ENCODE data around the gene AGAP2.
"Not testable (repeated sequence)": the region's sequence is repeated elsewhere in the genome, so short reads cannot be mapped to it uniquely, and the experiment has no call there.

Gene AGAP2

DNA sequence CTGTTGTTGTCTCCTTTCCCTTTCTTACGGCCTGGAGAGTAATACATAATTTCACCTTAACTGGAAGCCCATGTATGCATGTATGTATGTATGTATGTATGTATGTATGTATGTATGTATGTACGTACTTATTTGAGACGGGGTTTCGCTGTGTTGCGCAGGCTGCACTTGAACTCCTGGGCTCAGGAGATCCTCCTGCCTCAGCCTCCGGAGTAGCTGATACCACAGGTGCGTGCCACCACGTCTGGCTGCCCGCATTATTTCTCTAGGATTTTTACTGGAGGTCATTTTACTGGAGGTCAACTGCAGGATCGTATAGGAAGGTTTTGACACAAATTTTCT is 45.3 kb downstream of the AGAP2 start:
- ATAC-seq (ENCODE audit: low read depth) (no peak), DNase-seq (ENCODE audit: low spot score) (no peak)
- Histone ChIP-seq H3K27ac (ENCODE audit: poor library complexity, severe bottlenecking) (no peak overlapping the region), H3K27me3 (ENCODE audit: insufficient read depth, poor library complexity, severe bottlenecking) (no peaks in the 10 kb centered on the region), H3K9me3 (ENCODE audit: severe bottlenecking) (no peaks in the 10 kb centered on the region), H3K36me3 (ENCODE audit: low read depth) (peaks cover 28% of the 10 kb centered on the region), H3K4me3 (ENCODE audit: severe bottlenecking) (peak overlapping the region; percentile 2), H3K4me1 (ENCODE audit: insufficient read depth, poor library complexity, severe bottlenecking) (no peaks in the 10 kb centered on the region)
- TF ChIP-seq, protein P1, sequence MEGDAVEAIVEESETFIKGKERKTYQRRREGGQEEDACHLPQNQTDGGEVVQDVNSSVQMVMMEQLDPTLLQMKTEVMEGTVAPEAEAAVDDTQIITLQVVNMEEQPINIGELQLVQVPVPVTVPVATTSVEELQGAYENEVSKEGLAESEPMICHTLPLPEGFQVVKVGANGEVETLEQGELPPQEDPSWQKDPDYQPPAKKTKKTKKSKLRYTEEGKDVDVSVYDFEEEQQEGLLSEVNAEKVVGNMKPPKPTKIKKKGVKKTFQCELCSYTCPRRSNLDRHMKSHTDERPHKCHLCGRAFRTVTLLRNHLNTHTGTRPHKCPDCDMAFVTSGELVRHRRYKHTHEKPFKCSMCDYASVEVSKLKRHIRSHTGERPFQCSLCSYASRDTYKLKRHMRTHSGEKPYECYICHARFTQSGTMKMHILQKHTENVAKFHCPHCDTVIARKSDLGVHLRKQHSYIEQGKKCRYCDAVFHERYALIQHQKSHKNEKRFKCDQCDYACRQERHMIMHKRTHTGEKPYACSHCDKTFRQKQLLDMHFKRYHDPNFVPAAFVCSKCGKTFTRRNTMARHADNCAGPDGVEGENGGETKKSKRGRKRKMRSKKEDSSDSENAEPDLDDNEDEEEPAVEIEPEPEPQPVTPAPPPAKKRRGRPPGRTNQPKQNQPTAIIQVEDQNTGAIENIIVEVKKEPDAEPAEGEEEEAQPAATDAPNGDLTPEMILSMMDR (IDR thresholded peaks at IDR 0.05; ENCODE audit: poor library complexity, severe bottlenecking) = no peak

DNA sequence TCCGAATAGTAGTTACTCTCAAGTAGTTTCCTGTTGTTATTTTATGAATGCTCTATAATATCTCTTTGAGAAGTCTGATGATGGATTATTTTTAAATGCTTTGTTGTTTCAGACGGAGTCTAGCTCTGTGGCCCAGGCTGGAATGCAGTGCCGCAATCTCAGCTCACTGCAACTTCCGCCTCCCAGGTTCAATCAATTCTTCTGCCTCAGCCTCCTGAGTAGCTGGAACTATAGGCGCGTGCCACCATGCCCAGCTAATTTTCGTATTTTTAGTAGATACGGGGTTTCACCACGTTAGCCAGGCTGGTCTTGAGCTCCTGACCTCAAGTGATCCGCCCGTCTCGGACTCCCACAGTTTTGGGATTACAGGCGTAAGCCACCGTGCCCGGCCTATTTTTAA is 46.0 kb downstream of the AGAP2 start:
- DNase-seq (ENCODE audit: low spot score) (no peak), ATAC-seq (ENCODE audit: low read depth) (no peak)
- H3K4me3 ChIP-seq (ENCODE audit: severe bottlenecking) = no peak overlapping the region

DNA sequence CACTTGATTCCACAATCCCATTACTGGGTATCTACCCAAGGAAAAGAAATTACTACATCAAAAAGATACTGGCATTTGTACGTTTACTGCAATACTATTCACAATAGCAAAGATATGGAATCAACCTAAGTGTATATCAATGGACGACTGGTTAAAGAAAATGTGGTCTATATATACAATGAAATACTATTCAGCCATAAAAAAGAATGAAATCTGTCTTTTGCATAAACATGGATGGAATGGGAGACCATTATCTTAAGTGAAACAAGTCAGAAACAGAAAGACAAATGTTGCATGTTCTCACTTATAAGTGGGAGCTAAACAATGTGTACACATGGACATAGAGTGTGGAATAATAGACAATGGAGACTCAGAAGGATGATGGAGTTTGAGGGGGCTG is 49.6 kb downstream of the AGAP2 start:
- Histone ChIP-seq H3K4me1 (ENCODE audit: insufficient read depth, poor library complexity, severe bottlenecking) (no peaks in the 10 kb centered on the region), H3K4me3 (ENCODE audit: severe bottlenecking) (no peak overlapping the region), H3K27me3 (ENCODE audit: insufficient read depth, poor library complexity, severe bottlenecking) (no peaks in the 10 kb centered on the region), H3K9me3 (ENCODE audit: severe bottlenecking) (no peaks in the 10 kb centered on the region), H3K27ac (ENCODE audit: poor library complexity, severe bottlenecking) (no peak overlapping the region), H3K36me3 (ENCODE audit: low read depth) (no peaks in the 10 kb centered on the region)
- DNase-seq (ENCODE audit: low spot score) (no peak), ATAC-seq (ENCODE audit: low read depth) (no peak)
- TF ChIP-seq, protein P1 (IDR thresholded peaks at IDR 0.05; ENCODE audit: poor library complexity, severe bottlenecking) = no peak

More for the DNA sequence above, 46.0 kb downstream of the AGAP2 start:
- Histone ChIP-seq H3K27ac (ENCODE audit: poor library complexity, severe bottlenecking) (no peak overlapping the region), H3K27me3 (ENCODE audit: insufficient read depth, poor library complexity, severe bottlenecking) (no peaks in the 10 kb centered on the region), H3K9me3 (ENCODE audit: severe bottlenecking) (no peaks in the 10 kb centered on the region), H3K4me1 (ENCODE audit: insufficient read depth, poor library complexity, severe bottlenecking) (no peaks in the 10 kb centered on the region), H3K36me3 (ENCODE audit: low read depth) (peaks cover 20% of the 10 kb centered on the region)
- TF ChIP-seq, protein P1 (IDR thresholded peaks at IDR 0.05; ENCODE audit: poor library complexity, severe bottlenecking) = no peak

DNA sequence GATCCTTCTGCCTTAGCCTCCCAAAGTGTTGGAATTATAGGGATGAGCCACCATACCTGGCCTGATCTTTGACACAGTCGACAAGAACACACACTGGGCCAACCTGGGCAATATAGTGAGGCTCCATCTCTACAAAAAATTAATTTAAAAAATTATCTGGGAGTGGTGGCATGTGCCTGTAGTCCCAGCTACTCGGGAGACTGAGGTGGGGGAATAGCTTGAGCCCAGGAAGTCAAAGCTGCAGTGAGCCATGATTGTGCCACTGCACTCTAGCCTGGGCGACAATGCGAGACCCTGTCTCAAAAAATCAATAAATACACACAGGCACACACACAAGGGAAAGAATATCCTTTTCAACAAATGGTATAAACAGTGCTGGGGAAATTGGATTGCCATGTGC is 50.7 kb downstream of the AGAP2 start:
- no peak for DNase-seq (ENCODE audit: low spot score)
- no peaks in the 10 kb centered on the region for H3K4me1 ChIP-seq (ENCODE audit: insufficient read depth, poor library complexity, severe bottlenecking)
- H3K27me3 ChIP-seq (ENCODE audit: insufficient read depth, poor library complexity, severe bottlenecking) = no peaks in the 10 kb centered on the region
- no peak overlapping the region for H3K4me3 ChIP-seq (ENCODE audit: severe bottlenecking)
- no peak overlapping the region for H3K27ac ChIP-seq (ENCODE audit: poor library complexity, severe bottlenecking)
- H3K36me3 ChIP-seq (ENCODE audit: low read depth) = no peaks in the 10 kb centered on the region
- no peaks in the 10 kb centered on the region for H3K9me3 ChIP-seq (ENCODE audit: severe bottlenecking)
- no peak for ATAC-seq (ENCODE audit: low read depth)
- TF ChIP-seq, protein P1 (IDR thresholded peaks at IDR 0.05; ENCODE audit: poor library complexity, severe bottlenecking) = no peak

DNA sequence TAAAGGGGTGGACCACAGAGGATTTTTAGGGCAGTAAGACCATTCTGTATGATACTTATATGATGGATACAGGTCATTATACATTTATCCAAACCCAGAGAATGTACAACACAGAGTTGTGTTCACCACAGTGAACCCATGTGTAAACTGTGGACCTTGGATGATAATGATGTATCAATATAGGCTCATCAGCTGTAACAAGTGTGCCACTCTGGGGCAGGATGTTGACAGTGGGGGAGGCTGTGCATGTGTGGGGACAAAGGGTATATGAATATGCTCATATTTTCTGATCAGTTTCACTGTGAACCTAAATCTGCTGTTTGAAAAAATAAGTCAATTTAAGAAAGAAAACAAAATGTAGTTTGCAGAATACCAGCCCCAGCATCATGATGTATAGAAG is 58.8 kb downstream of the AGAP2 start:
- TF ChIP-seq, protein P1 (IDR thresholded peaks at IDR 0.05; ENCODE audit: poor library complexity, severe bottlenecking) = no peak
- H3K27ac ChIP-seq (ENCODE audit: poor library complexity, severe bottlenecking) = no peak overlapping the region
- DNase-seq (ENCODE audit: low spot score) (no peak), ATAC-seq (ENCODE audit: low read depth) (no peak)
- H3K27me3 ChIP-seq (ENCODE audit: insufficient read depth, poor library complexity, severe bottlenecking) = peaks cover 3% of the 10 kb centered on the region
- H3K4me3 ChIP-seq (ENCODE audit: severe bottlenecking) = no peak overlapping the region
- no peaks in the 10 kb centered on the region for H3K4me1 ChIP-seq (ENCODE audit: insufficient read depth, poor library complexity, severe bottlenecking)
- H3K9me3 ChIP-seq (ENCODE audit: severe bottlenecking) = no peaks in the 10 kb centered on the region
- H3K36me3 ChIP-seq (ENCODE audit: low read depth) = no peaks in the 10 kb centered on the region

DNA sequence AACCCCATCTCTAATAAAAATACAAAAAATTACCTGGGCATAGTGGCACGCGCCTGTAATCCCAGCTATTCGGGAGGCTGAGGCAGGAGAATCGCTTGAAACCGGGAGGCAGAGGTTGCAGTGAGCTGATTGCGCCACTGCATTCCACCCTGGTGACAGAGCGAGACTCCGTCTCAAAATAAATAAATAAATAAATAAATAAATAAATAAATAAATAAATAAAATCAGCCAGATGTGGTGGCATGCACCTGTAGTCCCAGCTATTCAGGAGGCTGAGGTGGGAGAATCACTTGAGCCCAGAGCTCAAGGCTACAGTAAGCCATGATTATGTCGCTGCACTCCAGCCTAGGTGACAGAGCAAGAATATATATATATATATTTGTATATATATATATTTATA is 60.6 kb downstream of the AGAP2 start:
- not testable (repeated sequence) for ATAC-seq (ENCODE audit: low read depth); H3K27ac ChIP-seq (ENCODE audit: poor library complexity, severe bottlenecking); H3K9me3 ChIP-seq (ENCODE audit: severe bottlenecking); H3K4me3 ChIP-seq (ENCODE audit: severe bottlenecking); H3K27me3 ChIP-seq (ENCODE audit: insufficient read depth, poor library complexity, severe bottlenecking); H3K4me1 ChIP-seq (ENCODE audit: insufficient read depth, poor library complexity, severe bottlenecking); H3K36me3 ChIP-seq (ENCODE audit: low read depth); DNase-seq (ENCODE audit: low spot score)
